ENCODE data around the gene HVCN1.

DNA sequence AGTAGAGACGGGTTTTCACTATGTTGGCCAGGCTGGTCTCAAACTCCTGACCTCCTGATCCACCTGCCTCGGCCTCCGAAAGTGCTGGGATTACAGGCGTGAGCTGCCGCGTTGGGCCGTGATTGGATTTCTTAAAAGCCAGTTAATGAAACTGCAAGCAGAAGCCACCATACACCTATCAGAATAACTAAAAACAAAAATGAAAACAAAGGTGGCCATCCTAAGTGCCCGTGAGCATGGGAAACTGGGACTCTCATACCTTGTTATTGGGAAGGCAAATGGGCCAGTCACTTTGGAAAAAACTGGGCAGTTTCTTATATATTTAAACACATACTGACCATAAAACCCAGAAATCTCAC lies 82.7 kb downstream of the HVCN1 start:
- no peak for TF ChIP-seq POLR2A (IDR thresholded peaks at IDR 0.05)
- TF ChIP-seq, protein P1, sequence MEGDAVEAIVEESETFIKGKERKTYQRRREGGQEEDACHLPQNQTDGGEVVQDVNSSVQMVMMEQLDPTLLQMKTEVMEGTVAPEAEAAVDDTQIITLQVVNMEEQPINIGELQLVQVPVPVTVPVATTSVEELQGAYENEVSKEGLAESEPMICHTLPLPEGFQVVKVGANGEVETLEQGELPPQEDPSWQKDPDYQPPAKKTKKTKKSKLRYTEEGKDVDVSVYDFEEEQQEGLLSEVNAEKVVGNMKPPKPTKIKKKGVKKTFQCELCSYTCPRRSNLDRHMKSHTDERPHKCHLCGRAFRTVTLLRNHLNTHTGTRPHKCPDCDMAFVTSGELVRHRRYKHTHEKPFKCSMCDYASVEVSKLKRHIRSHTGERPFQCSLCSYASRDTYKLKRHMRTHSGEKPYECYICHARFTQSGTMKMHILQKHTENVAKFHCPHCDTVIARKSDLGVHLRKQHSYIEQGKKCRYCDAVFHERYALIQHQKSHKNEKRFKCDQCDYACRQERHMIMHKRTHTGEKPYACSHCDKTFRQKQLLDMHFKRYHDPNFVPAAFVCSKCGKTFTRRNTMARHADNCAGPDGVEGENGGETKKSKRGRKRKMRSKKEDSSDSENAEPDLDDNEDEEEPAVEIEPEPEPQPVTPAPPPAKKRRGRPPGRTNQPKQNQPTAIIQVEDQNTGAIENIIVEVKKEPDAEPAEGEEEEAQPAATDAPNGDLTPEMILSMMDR (IDR thresholded peaks at IDR 0.05): no peak

Data from body of pancreas (tissue), 4 donors.